PC-9 (cell line): Measurements from ENCODE around the gene KASH5.

Experiments
- EZH2 ChIP-seq: fragments of 200-600 bp; sonication (generic); IDR thresholded peaks from 2 replicates; pipeline ENCODE4 v1.8.0; 2017; ENCODE audit warnings: antibody characterized with exemption, low read depth
- TF ChIP-seq, protein P1 (sequence below): fragments of 200-600 bp; sonication (generic); conservative IDR thresholded peaks from 2 replicates; pipeline ENCODE4 v1.6.1; 2017; ENCODE audit warnings: mixed run types, antibody characterized with exemption, mild to moderate bottlenecking, moderate library complexity

GRCh38 chr19:49453757-49454240 lies 65.8 kb downstream of the KASH5 start:
- TF ChIP-seq, protein P1, sequence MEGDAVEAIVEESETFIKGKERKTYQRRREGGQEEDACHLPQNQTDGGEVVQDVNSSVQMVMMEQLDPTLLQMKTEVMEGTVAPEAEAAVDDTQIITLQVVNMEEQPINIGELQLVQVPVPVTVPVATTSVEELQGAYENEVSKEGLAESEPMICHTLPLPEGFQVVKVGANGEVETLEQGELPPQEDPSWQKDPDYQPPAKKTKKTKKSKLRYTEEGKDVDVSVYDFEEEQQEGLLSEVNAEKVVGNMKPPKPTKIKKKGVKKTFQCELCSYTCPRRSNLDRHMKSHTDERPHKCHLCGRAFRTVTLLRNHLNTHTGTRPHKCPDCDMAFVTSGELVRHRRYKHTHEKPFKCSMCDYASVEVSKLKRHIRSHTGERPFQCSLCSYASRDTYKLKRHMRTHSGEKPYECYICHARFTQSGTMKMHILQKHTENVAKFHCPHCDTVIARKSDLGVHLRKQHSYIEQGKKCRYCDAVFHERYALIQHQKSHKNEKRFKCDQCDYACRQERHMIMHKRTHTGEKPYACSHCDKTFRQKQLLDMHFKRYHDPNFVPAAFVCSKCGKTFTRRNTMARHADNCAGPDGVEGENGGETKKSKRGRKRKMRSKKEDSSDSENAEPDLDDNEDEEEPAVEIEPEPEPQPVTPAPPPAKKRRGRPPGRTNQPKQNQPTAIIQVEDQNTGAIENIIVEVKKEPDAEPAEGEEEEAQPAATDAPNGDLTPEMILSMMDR: no peak
- TF ChIP-seq EZH2: no peak
